Measurements from ENCODE around the gene KLHL21. TPM values are rescaled to one million over a fixed set of nuclear protein-coding genes. Genes with fewer than 3 reads are reported as not detected.

KLHL21 gene
- total and polyA plus RNA-seq, 9 of the 15 experiments (the other 6 are each of a cell fraction or from before 2014, with no cell fraction given) = 2.1 to 42.1 (median 17.5) TPM

DNA sequence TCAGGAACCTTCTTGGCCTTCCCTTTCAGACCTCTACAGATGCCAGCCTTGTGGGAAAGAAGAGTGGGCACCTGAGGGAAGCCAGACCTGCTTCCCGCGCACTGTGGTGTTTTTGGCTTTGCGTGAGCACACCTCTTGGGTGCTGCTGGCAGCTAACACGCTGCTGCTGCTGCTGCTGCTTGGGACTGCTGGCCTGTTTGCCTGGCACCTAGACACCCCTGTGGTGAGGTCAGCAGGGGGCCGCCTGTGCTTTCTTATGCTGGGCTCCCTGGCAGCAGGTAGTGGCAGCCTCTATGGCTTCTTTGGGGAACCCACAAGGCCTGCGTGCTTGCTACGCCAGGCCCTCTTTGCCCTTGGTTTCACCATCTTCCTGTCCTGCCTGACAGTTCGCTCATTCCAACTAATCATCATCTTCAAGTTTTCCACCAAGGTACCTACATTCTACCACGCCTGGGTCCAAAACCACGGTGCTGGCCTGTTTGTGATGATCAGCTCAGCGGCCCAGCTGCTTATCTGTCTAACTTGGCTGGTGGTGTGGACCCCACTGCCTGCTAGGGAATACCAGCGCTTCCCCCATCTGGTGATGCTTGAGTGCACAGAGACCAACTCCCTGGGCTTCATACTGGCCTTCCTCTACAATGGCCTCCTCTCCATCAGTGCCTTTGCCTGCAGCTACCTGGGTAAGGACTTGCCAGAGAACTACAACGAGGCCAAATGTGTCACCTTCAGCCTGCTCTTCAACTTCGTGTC lies 23.9 kb downstream of the KLHL21 start (continued):
- TF ChIP-seq NEUROD1 (IDR thresholded peaks at IDR 0.05; ENCODE audit: borderline replicate concordance, low read depth, low read length, partially characterized antibody) (no peak), HNRNPH1 (optimal IDR thresholded peaks at IDR 0.05; ENCODE audit: low read depth, low read length) (no peak), ZNF212 (CRISPR knock-in tag; IDR thresholded peaks at IDR 0.05) (no peak), SAFB (IDR thresholded peaks at IDR 0.05; ENCODE audit: borderline replicate concordance, low read depth, low read length) (no peak), NR3C1 (CRISPR knock-in tag; IDR thresholded peaks at IDR 0.05) (0 out of 2 replicates have a peak, but pooled peaks have one; percentile 15), ZNF224 (CRISPR knock-in tag; IDR thresholded peaks at IDR 0.05) (no peak), U2AF1 (optimal IDR thresholded peaks at IDR 0.05; ENCODE audit: low read depth, low read length) (no peak), DIDO1 (tag; IDR thresholded peaks at IDR 0.05; ENCODE audit: low read depth) (no peak), RBBP5 (IDR thresholded peaks at IDR 0.05; ENCODE audit: borderline replicate concordance, insufficient read depth, low read length, poor library complexity, severe bottlenecking) (no peak), NRF1 (conservative IDR thresholded peaks at IDR 0.05 in 1 of 2, IDR thresholded peaks at IDR 0.05 in 1 of 2) (no peak)
- TF ChIP-seq, protein P1, sequence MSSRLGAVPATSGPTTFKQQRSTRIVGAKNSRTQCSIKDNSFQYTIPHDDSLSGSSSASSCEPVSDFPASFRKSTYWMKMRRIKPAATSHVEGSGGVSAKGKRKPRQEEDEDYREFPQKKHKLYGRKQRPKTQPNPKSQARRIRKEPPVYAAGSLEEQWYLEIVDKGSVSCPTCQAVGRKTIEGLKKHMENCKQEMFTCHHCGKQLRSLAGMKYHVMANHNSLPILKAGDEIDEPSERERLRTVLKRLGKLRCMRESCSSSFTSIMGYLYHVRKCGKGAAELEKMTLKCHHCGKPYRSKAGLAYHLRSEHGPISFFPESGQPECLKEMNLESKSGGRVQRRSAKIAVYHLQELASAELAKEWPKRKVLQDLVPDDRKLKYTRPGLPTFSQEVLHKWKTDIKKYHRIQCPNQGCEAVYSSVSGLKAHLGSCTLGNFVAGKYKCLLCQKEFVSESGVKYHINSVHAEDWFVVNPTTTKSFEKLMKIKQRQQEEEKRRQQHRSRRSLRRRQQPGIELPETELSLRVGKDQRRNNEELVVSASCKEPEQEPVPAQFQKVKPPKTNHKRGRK (tag; IDR thresholded peaks at IDR 0.05) = no peak
